IMR-90 (cell line): Measurements from ENCODE around the gene C3orf22. TPM values are rescaled to one million over a fixed set of nuclear protein-coding genes. Genes with fewer than 3 reads are reported as not detected.

Experiments
- ATAC-seq: fragments of 200-7000 bp; cut with Tn5 transposase; 2 replicates; pipeline ENCODE4 v1.9.1; 2020; ENCODE audit warnings: low read depth, mild to moderate bottlenecking, moderate library complexity
- BruUV-seq: library from RNA; stranded (reverse); fragments of 400-500 nt; replicated peaks from 2 replicates; lab custom pipeline; 2021; lab: Mats Ljungman, UMichigan
- CTCF ChIA-PET: fragments of 300-600 bp; formaldehyde crosslinking; extraction: SDS; loops from one replicate; lab custom pipeline; 2021; ENCODE audit warnings: antibody characterized with exemption; lab: Yijun Ruan, JAX
- POLR2A ChIA-PET: fragments of 300-600 bp; sonication (Branson Sonifier 250); formaldehyde crosslinking; loops from one replicate; lab custom pipeline; 2022; ENCODE audit warnings: antibody characterized with exemption; ENCODE audit not compliant: unreplicated experiment; lab: Charles Lee
- DNase-seq: peaks from one replicate; pipeline ENCODE4 v3.0.0; 2013
- H2AFZ ChIP-seq: replicated peaks from 2 replicates; pipeline ENCODE3; 2013; ENCODE audit warnings: low read length, mild to moderate bottlenecking; ENCODE audit not compliant: poor library complexity
- H2AK5ac ChIP-seq: 2 replicates; pipeline ENCODE4 v1.6.1; 2013; ENCODE audit warnings: low read depth, low read length, inconsistent platforms
- H2AK9ac ChIP-seq: replicated peaks from 2 replicates; pipeline ENCODE3; 2013; ENCODE audit warnings: mild to moderate bottlenecking, low read depth, low read length, moderate library complexity; ENCODE audit not compliant: poor library complexity
- H2BK120ac ChIP-seq: 2 replicates; pipeline ENCODE4 v1.6.1; 2013; ENCODE audit warnings: low read depth, low read length, inconsistent platforms
- H2BK15ac ChIP-seq: 3 replicates; pipeline ENCODE4 v1.6.1; 2013; ENCODE audit warnings: low read depth, low read length, inconsistent platforms
- H2BK20ac ChIP-seq: 2 replicates; pipeline ENCODE4 v1.6.1; 2013; ENCODE audit warnings: low read depth, mild to moderate bottlenecking, inconsistent platforms, low read length, moderate library complexity
- H2BK5ac ChIP-seq: 2 replicates; pipeline ENCODE4 v1.6.1; 2013; ENCODE audit warnings: mild to moderate bottlenecking, low read depth, low read length, inconsistent platforms; ENCODE audit not compliant: poor library complexity, severe bottlenecking
- H3K14ac ChIP-seq: replicated peaks from 2 replicates; pipeline ENCODE4 v1.6.1; 2013; ENCODE audit warnings: low read depth, low read length, inconsistent platforms
- H3K18ac ChIP-seq: 2 replicates; pipeline ENCODE4 v1.6.1; 2013; ENCODE audit warnings: low read depth, low read length, control low read depth
- H3K23ac ChIP-seq: 2 replicates; pipeline ENCODE4 v1.6.1; 2013; ENCODE audit warnings: low read depth, low read length, inconsistent platforms
- H3K27ac ChIP-seq: 2 replicates; pipeline ENCODE4 v1.5.1; 2013; ENCODE audit warnings: mild to moderate bottlenecking, control low read depth, low read length; ENCODE audit not compliant: insufficient read depth
- H3K27me3 ChIP-seq: 2 replicates; pipeline ENCODE4 v1.6.1; 2013; ENCODE audit warnings: low read length; ENCODE audit not compliant: control insufficient read depth, insufficient read depth
- H3K36me3 ChIP-seq: 2 replicates; pipeline ENCODE4 v1.6.1; 2013; ENCODE audit warnings: low read length, mixed read lengths; ENCODE audit not compliant: control insufficient read depth, insufficient read depth
- H3K4ac ChIP-seq: 2 replicates; pipeline ENCODE4 v1.6.1; 2013; ENCODE audit warnings: low read depth, low read length, inconsistent platforms
- H3K4me1 ChIP-seq: 2 replicates; pipeline ENCODE4 v1.6.1; 2013; ENCODE audit warnings: low read length, mixed read lengths; ENCODE audit not compliant: control insufficient read depth, insufficient read depth
- H3K4me2 ChIP-seq: 2 replicates; pipeline ENCODE4 v1.6.1; 2013; ENCODE audit warnings: low read depth, mild to moderate bottlenecking, control low read depth, low read length, moderate library complexity
- H3K4me3 ChIP-seq: 2 replicates; pipeline ENCODE4 v1.5.1; 2013; ENCODE audit warnings: low read depth, mild to moderate bottlenecking, control low read depth, low read length, moderate library complexity; ENCODE audit not compliant: insufficient read depth
- H3K56ac ChIP-seq: 2 replicates; pipeline ENCODE4 v1.6.1; 2013; ENCODE audit warnings: low read length, inconsistent platforms; ENCODE audit not compliant: insufficient read depth; ENCODE audit errors: extremely low read depth
- H3K79me1 ChIP-seq, 2 experiments: 2 replicates each; pipeline ENCODE4 v1.6.1; 2013; ENCODE audit warnings: low read length in 2 of 2, inconsistent platforms in 1 of 2, low read depth in 1 of 2
- H3K9ac ChIP-seq: 2 replicates; pipeline ENCODE4 v1.6.1; 2013; ENCODE audit warnings: low read depth, low read length, control low read depth
- H3K9me1 ChIP-seq: 2 replicates; pipeline ENCODE4 v1.6.1; 2013; ENCODE audit warnings: low read length, inconsistent platforms; ENCODE audit not compliant: insufficient read depth
- H3K9me3 ChIP-seq: 2 replicates; pipeline ENCODE4 v1.6.1; 2013; ENCODE audit warnings: low read length; ENCODE audit not compliant: control insufficient read depth, insufficient read depth
- H4K20me1 ChIP-seq: 2 replicates; pipeline ENCODE4 v1.6.1; 2013; ENCODE audit warnings: low read length, inconsistent platforms; ENCODE audit not compliant: insufficient read depth
- H4K5ac ChIP-seq: 2 replicates; pipeline ENCODE4 v1.6.1; 2013; ENCODE audit warnings: mild to moderate bottlenecking, low read depth, low read length, control low read depth
- H4K8ac ChIP-seq, 2 experiments: 2 replicates each; pipeline ENCODE4 v1.6.1; 2013; ENCODE audit warnings: low read depth in 2 of 2, low read length in 2 of 2, control low read depth in 1 of 2, inconsistent platforms in 1 of 2
- H4K91ac ChIP-seq: 2 replicates; pipeline ENCODE4 v1.6.1; 2013; ENCODE audit warnings: low read depth, low read length, inconsistent platforms; ENCODE audit not compliant: insufficient read depth
- CHD1 ChIP-seq: IDR thresholded peaks from 2 replicates; pipeline ENCODE4 v1.6.1; 2012; ENCODE audit warnings: low read depth, low read length, improper control_type of control experiment
- FOS ChIP-seq: fragments of 150-350 bp; IDR thresholded peaks from 2 replicates; pipeline ENCODE4 v1.6.1; 2016; ENCODE audit warnings: low read depth, low read length
- MAZ ChIP-seq: IDR thresholded peaks from 2 replicates; pipeline ENCODE4 v1.6.1; 2012; ENCODE audit warnings: low read depth, mild to moderate bottlenecking, low read length, improper control_type of control experiment, moderate library complexity, borderline replicate concordance
- WGBS, 2 experiments: methylation state at CpG; one replicate each; pipeline versions ENCODE4 v1.1.5 to v1.1.7; 2013; ENCODE audit warnings: missing lambda C conversion rate in 2 of 2; ENCODE audit not compliant: insufficient read length in 1 of 2; ENCODE audit errors: extremely low coverage in 2 of 2; 5-methylcytosine and 5-hydroxymethylcytosine counted together
- dilution Hi-C: fragments of 300-500 bp; cut with HindIII; formaldehyde crosslinking; loops from one replicate; pipeline ENCODE4 v1.14.3; 2018; ENCODE audit warnings: low sequenced_read_pairs; ENCODE audit not compliant: unreplicated experiment
- in situ Hi-C: fragments of 300-500 bp; cut with MboI; formaldehyde crosslinking; loops from 3 replicates; pipeline ENCODE4 v1.14.3; 2019; ENCODE audit warnings: low sequenced_read_pairs, inconsistent platforms, mixed read lengths
- intact Hi-C: fragments of 100-400 bp; cut with micrococcal nuclease; formaldehyde crosslinking; loops from 2 replicates; pipeline ENCODE4 v1.10.0; 2022
- polyA plus RNA-seq, 3 experiments: library from polyadenylated mRNA; depleted of rRNA; stranded (reverse); fragments of >200 nt; gene quantifications; 2 replicates each; pipeline ENCODE4 v1.2.3, GENCODE V29; 2012; ENCODE audit warnings: low replicate concordance in 1 of 3
- total RNA-seq: library from RNA; depleted of rRNA; stranded (reverse); fragments of >200 nt; gene quantifications from 2 replicates; pipeline ENCODE4 v1.2.3, GENCODE V29; 2012
- TF ChIP-seq, protein P1 (sequence below): conservative IDR thresholded peaks from 2 replicates; pipeline ENCODE4 v1.5.1; 2012; ENCODE audit warnings: mild to moderate bottlenecking, low read depth, low read length, improper control_type of control experiment

C3orf22 gene
- total and polyA plus RNA-seq, 2 of the 4 experiments (the other 2 are of a cell fraction): not detected

- no peak overlapping the region for H2BK15ac ChIP-seq
- H3K27ac ChIP-seq: no peak overlapping the region
- in situ Hi-C loops: no loop called here
- no peak overlapping the region for H3K18ac ChIP-seq
- CTCF ChIA-PET: interaction anchor here (1.1 kb wide), 1 partner anchor 12 kb away, joined by 3 read pairs; no protein-coding TSS in a partner anchor
- no peaks in the 10 kb centered on the region for H3K9me3 ChIP-seq
- no peak overlapping the region for H4K5ac ChIP-seq
- dilution Hi-C loops: no loop called here
- H3K56ac ChIP-seq: no peak overlapping the region
- no TSS peak for BruUV-seq
- H4K8ac ChIP-seq: no peak overlapping the region
- TF ChIP-seq CHD1 (no peak), MAZ (no peak), FOS (no peak)
- TF ChIP-seq, protein P1, sequence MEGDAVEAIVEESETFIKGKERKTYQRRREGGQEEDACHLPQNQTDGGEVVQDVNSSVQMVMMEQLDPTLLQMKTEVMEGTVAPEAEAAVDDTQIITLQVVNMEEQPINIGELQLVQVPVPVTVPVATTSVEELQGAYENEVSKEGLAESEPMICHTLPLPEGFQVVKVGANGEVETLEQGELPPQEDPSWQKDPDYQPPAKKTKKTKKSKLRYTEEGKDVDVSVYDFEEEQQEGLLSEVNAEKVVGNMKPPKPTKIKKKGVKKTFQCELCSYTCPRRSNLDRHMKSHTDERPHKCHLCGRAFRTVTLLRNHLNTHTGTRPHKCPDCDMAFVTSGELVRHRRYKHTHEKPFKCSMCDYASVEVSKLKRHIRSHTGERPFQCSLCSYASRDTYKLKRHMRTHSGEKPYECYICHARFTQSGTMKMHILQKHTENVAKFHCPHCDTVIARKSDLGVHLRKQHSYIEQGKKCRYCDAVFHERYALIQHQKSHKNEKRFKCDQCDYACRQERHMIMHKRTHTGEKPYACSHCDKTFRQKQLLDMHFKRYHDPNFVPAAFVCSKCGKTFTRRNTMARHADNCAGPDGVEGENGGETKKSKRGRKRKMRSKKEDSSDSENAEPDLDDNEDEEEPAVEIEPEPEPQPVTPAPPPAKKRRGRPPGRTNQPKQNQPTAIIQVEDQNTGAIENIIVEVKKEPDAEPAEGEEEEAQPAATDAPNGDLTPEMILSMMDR: no peak
- no peaks in the 10 kb centered on the region for H3K4me1 ChIP-seq
- no peak overlapping the region for H3K4me2 ChIP-seq
- WGBS, 2 experiments: 67% methylated on average over 4 of the region's 9 CpGs; no CpG with 5 or more reads in 1 of the 2 experiments
- no peaks in the 10 kb centered on the region for H3K36me3 ChIP-seq
- no peaks in the 10 kb centered on the region for H3K9me1 ChIP-seq
- no peaks in the 10 kb centered on the region for H3K79me1 ChIP-seq
- POLR2A ChIA-PET: no interaction called here
- no peak overlapping the region for H3K23ac ChIP-seq
- H3K14ac ChIP-seq: no peak overlapping the region
- no peak overlapping the region for H4K91ac ChIP-seq
- no peak for DNase-seq
- no peak overlapping the region for H2BK120ac ChIP-seq
- H2AFZ ChIP-seq: no peak overlapping the region
- no peak overlapping the region for H2BK20ac ChIP-seq
- intact Hi-C loops: no loop called here
- H2AK9ac ChIP-seq: no peak overlapping the region
- no peak overlapping the region for H3K4ac ChIP-seq
- no peak overlapping the region for H2BK5ac ChIP-seq
- H4K20me1 ChIP-seq: no peaks in the 10 kb centered on the region
- peaks cover 37% of the 10 kb centered on the region for H3K27me3 ChIP-seq
- no peak overlapping the region for H3K4me3 ChIP-seq
- no peak overlapping the region for H2AK5ac ChIP-seq
- ATAC-seq: no peak
- H3K9ac ChIP-seq: no peak overlapping the region
Observed at GRCh38 chr3:126569390-126569975, 10.8 kb upstream of the C3orf22 start.
